GM12878 (cell line): Measurements from ENCODE around the gene KRT28. TPM values are rescaled to one million over a fixed set of nuclear protein-coding genes. Genes with fewer than 3 reads are reported as not detected.
A peak's percentile ranks its signal among the peaks of the same experiment; 100 is the strongest.

Experiments
- ATAC-seq: fragments of 200-7000 bp; cut with Tn5 transposase; 3 replicates; pipeline ENCODE4 v1.9.1; 2020; ENCODE audit warnings: mild to moderate bottlenecking, moderate library complexity
- BruUV-seq: library from RNA; stranded (reverse); fragments of 400-500 nt; replicated peaks from 2 replicates; lab custom pipeline; 2021; lab: Mats Ljungman, UMichigan
- CTCF ChIA-PET: fragments of 300-600 bp; sonication (Branson Sonifier 250); formaldehyde crosslinking; extraction: SDS; loops from one replicate; lab custom pipeline; 2021; ENCODE audit warnings: inconsistent platforms; lab: Yijun Ruan, JAX
- POLR2A ChIA-PET: fragments of 350-600 bp; formaldehyde crosslinking; extraction: SDS; loops from one replicate; lab custom pipeline; 2021; ENCODE audit warnings: inconsistent platforms; lab: Charles Lee
- RAD21 ChIA-PET: fragments of 300-600 bp; sonication (Branson Sonifier 250); formaldehyde crosslinking; loops from one replicate; lab custom pipeline; 2023; ENCODE audit warnings: antibody characterized with exemption; ENCODE audit not compliant: unreplicated experiment; lab: Charles Lee
- SMC1A ChIA-PET: fragments of 300-600 bp; sonication (Branson Sonifier 250); formaldehyde crosslinking; loops from one replicate; lab custom pipeline; 2023; ENCODE audit not compliant: unreplicated experiment, uncharacterized antibody; lab: Charles Lee
- DNase-seq: peaks from one replicate; pipeline ENCODE4 v3.0.0-alpha.2; 2011; ENCODE audit warnings: low read depth, low spot score
- FAIRE-seq: peaks from 3 replicates; lab custom pipeline; 2011; peaks lifted over from hg19 to GRCh38; lab: Jason Lieb, UNC
- H2AFZ ChIP-seq: 2 replicates; pipeline ENCODE4 v1.6.0; 2011; ENCODE audit warnings: low read depth, low read length, control low read depth; ENCODE audit not compliant: control insufficient read depth
- H3K27ac ChIP-seq: 2 replicates; pipeline ENCODE4 v1.5.1; 2011; ENCODE audit warnings: control low read depth; ENCODE audit not compliant: control insufficient read depth, insufficient read depth
- H3K27me3 ChIP-seq, 2 experiments: replicated peaks in 1 of 2; 2 replicates each; pipeline versions ENCODE4 v1.6.0 to v1.6.1; 2011; ENCODE audit warnings: low read length in 1 of 2; ENCODE audit not compliant: control insufficient read depth in 2 of 2, insufficient read depth in 2 of 2
- H3K36me3 ChIP-seq, 2 experiments: 2 replicates each; pipeline ENCODE4 v1.5.1; 2011; ENCODE audit warnings: low read length in 1 of 2; ENCODE audit not compliant: control insufficient read depth in 2 of 2, insufficient read depth in 2 of 2
- H3K4me1 ChIP-seq: 2 replicates; pipeline ENCODE4 v1.6.1; 2011; ENCODE audit warnings: mild to moderate bottlenecking, low read length, moderate library complexity, mixed read lengths; ENCODE audit not compliant: control insufficient read depth, insufficient read depth
- H3K4me2 ChIP-seq: 2 replicates; pipeline ENCODE4 v1.6.0; 2011; ENCODE audit warnings: control low read depth; ENCODE audit not compliant: control insufficient read depth, insufficient read depth
- H3K4me3 ChIP-seq: fragments of 200-600 bp; sonication (generic); 2 replicates; pipeline ENCODE4 v1.5.1; 2016
- H3K79me2 ChIP-seq: 2 replicates; pipeline ENCODE4 v1.6.0; 2011; ENCODE audit warnings: low read length; ENCODE audit not compliant: control insufficient read depth, insufficient read depth
- H3K9ac ChIP-seq: 2 replicates; pipeline ENCODE4 v1.8.0; 2011; ENCODE audit warnings: low read length, control low read depth, mixed read lengths; ENCODE audit not compliant: control insufficient read depth, insufficient read depth
- H3K9me3 ChIP-seq: replicated peaks from 3 replicates; pipeline ENCODE4 v1.5.1; 2011; ENCODE audit warnings: mild to moderate bottlenecking, low read length; ENCODE audit not compliant: control insufficient read depth, insufficient read depth
- H4K20me1 ChIP-seq: 2 replicates; pipeline ENCODE4 v1.6.0; 2011; ENCODE audit not compliant: control insufficient read depth, insufficient read depth
- CEBPB ChIP-seq, 2 experiments: fragments of 150-350 bp in 1 of 2; IDR thresholded peaks; 2 replicates each; pipeline ENCODE4 v1.6.1; 2012 to 2014; ENCODE audit warnings: low read depth in 2 of 2, low read length in 2 of 2, borderline replicate concordance in 1 of 2, inconsistent platforms in 1 of 2
- MEF2B ChIP-seq: fragments of 450-650 bp; IDR thresholded peaks from 2 replicates; pipeline ENCODE4 v1.6.1; 2018; ENCODE audit warnings: mild to moderate bottlenecking, moderate library complexity; ENCODE audit not compliant: partially characterized antibody, poor library complexity, severe bottlenecking
- MTA3 ChIP-seq: IDR thresholded peaks from 2 replicates; pipeline ENCODE4 v1.6.1; 2012; ENCODE audit warnings: low read length, inconsistent platforms, borderline replicate concordance
- NBN ChIP-seq: fragments of 450-650 bp; IDR thresholded peaks from 2 replicates; pipeline ENCODE4 v1.6.1; 2016
- NR2C2 ChIP-seq: IDR thresholded peaks from 2 replicates; pipeline ENCODE4 v1.6.1; 2011; ENCODE audit warnings: borderline replicate concordance, low read depth; ENCODE audit not compliant: control insufficient read depth, insufficient read length
- WGBS: methylation state at CpG from one replicate; pipeline ENCODE4 v1.1.6; 2016; ENCODE audit warnings: low lambda C conversion rate; ENCODE audit not compliant: insufficient replicate concordance, insufficient coverage; ENCODE audit errors: missing lambda C conversion rate; 5-methylcytosine and 5-hydroxymethylcytosine counted together
- in situ Hi-C: fragments of 300-500 bp; cut with MboI; formaldehyde crosslinking; loops from 9 replicates; pipeline ENCODE4 v1.14.3; 2018; ENCODE audit warnings: mixed read lengths
- intact Hi-C: fragments of 100-400 bp; cut with micrococcal nuclease; formaldehyde crosslinking; loops from one replicate; pipeline ENCODE4 v1.14.2; 2022; ENCODE audit not compliant: unreplicated experiment
- polyA plus RNA-seq, 11 experiments: library from polyadenylated mRNA; depleted of rRNA in 4 of 11; unstranded in 6 of 11; stranded (reverse) in 5 of 11; fragments of >200 nt; fragmentation: Nextera tagmentation in 4 of 11; fragmentation: Illumina TruSeq in 1 of 11; extraction: Ambion mirVana in 4 of 11; extraction: Trizol in 1 of 11; gene quantifications; 1 replicate in 1 of 11; 2 replicates in 10 of 11; pipeline versions ENCODE4 v1.2.1 to v1.2.3, GENCODE V29; 2011 to 2016; ENCODE audit warnings: inconsistent platforms in 2 of 11, missing spikeins in 2 of 11, low read depth in 1 of 11
- total RNA-seq, 4 experiments: library from RNA; depleted of rRNA in 3 of 4; stranded (reverse); fragments of >200 nt in 3 of 4; fragmentation: Illumina TruSeq in 1 of 4; extraction: Trizol in 1 of 4; gene quantifications; 2 replicates each; pipeline versions ENCODE4 v1.2.1 to v1.2.3, GENCODE V29; 2013 to 2021
- TF ChIP-seq, protein P1 (sequence below): fragments of 450-650 bp; IDR thresholded peaks from 2 replicates; pipeline ENCODE4 v1.6.1; 2016; ENCODE audit warnings: mild to moderate bottlenecking

Gene KRT28
- total and polyA plus RNA-seq, 10 of the 15 experiments (the other 5 are each of a cell fraction or from before 2014, with no cell fraction given), result not detected

DNA sequence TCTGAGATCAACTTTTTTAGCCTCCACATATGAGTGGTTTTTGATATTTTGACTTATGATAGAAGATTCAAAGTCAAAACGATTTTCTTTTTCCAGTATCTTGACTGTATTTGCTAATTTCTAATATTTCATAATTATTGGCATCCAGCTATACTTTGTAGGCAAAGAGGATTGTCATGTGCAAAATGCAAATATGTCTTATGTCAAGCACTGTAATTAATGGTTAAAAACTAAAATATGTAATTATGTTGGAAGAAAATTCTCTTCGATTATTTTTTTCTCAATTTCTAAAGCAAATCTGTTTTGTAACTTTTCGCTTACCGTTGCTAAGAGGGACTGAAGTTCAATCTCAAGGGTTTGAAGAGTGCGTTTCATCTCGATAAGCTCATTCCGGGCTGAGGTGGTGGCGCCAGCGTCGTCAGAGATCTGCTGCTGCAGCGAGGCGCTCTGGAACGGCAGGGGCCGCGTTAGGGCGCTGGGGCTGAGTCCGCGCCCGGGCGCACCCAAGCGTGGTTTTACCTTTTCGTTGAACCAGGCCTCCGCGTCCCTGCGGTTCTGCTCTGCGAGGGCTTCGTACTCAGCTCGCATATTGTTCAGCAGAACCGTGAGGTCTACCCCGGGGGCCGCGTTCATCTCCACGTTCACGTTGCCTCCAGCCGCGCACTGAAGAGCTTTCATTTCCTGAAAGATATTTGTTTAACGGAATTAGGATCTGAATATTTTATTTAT is 20.4 kb downstream of the KRT28 start:
- Histone ChIP-seq H3K27ac (no peak overlapping the region), H3K79me2 (no peaks in the 10 kb centered on the region), H3K4me2 (peak overlapping the region; percentile 38; the same call in 1 of the 2 replicates), H2AFZ (no peak overlapping the region), H3K27me3 (peaks cover 0 to 6% of the 10 kb centered on the region in 2 experiments; a peak in 1 of 4 replicates), H3K4me3 (no peak overlapping the region), H3K9ac (no peak overlapping the region), H3K4me1 (no peaks in the 10 kb centered on the region), H3K36me3 (no peaks in the 10 kb centered on the region), H4K20me1 (no peaks in the 10 kb centered on the region), H3K9me3 (no peaks in the 10 kb centered on the region)
- FAIRE-seq (no peak), ATAC-seq (no peak), DNase-seq (no peak)
- intact Hi-C loops, result loop anchor here (5.0 kb wide), 1 partner anchor 102 kb away; no protein-coding TSS in a partner anchor
- no TSS peak for BruUV-seq
- in situ Hi-C loops, result no loop called here
- whole genome bisulfite sequencing, result 33% methylated on average over 36 of the region's 37 CpGs
- RAD21 ChIA-PET, result no interaction called here
- CTCF ChIA-PET, result interaction anchor here (1.1 kb wide), 1 partner anchor 12 kb away, joined by 3 read pairs; no protein-coding TSS in a partner anchor
- POLR2A ChIA-PET, result no interaction called here
- TF ChIP-seq CEBPB (IDR thresholded peaks at IDR 0.05; ENCODE audit: borderline replicate concordance in 1 of 2, low read depth in 2 of 2, low read length in 2 of 2), result no peak
- TF ChIP-seq, protein P1, sequence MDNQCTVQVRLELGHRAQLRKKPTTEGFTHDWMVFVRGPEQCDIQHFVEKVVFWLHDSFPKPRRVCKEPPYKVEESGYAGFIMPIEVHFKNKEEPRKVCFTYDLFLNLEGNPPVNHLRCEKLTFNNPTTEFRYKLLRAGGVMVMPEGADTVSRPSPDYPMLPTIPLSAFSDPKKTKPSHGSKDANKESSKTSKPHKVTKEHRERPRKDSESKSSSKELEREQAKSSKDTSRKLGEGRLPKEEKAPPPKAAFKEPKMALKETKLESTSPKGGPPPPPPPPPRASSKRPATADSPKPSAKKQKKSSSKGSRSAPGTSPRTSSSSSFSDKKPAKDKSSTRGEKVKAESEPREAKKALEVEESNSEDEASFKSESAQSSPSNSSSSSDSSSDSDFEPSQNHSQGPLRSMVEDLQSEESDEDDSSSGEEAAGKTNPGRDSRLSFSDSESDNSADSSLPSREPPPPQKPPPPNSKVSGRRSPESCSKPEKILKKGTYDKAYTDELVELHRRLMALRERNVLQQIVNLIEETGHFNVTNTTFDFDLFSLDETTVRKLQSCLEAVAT, result no peak
- no peak for TF ChIP-seq NBN
- no peak for TF ChIP-seq NR2C2
- no peak for TF ChIP-seq MEF2B
- no peak for TF ChIP-seq MTA3
- SMC1A ChIA-PET, result no interaction called here
